Smooth muscle cell (in vitro differentiated cells): Measurements from ENCODE around the gene DNAJC11. TPM values are rescaled to one million over a fixed set of nuclear protein-coding genes. Genes with fewer than 3 reads are reported as not detected.
A peak's percentile ranks its signal among the peaks of the same experiment; 100 is the strongest.
"Not testable (repeated sequence)": the region's sequence is repeated elsewhere in the genome, so short reads cannot be mapped to it uniquely, and the experiment has no call there.

Source experiments
- DNase-seq: peaks from one replicate; lab custom pipeline; 2025; ENCODE audit not compliant: unreplicated experiment; lab: John Stamatoyannopoulos, UW
- H2AFZ ChIP-seq: fragments of 200-600 bp; sonication (generic); 2 replicates; pipeline ENCODE4 v1.6.0; 2016; ENCODE audit warnings: antibody characterized with exemption, low read depth, mild to moderate bottlenecking
- H3F3A ChIP-seq: fragments of 200-600 bp; sonication (generic); 2 replicates; pipeline ENCODE4 v1.6.0; 2017; ENCODE audit warnings: antibody characterized with exemption, low read depth
- H3K27ac ChIP-seq: fragments of 200-600 bp; sonication (generic); 2 replicates; pipeline ENCODE4 v1.5.1; 2016; ENCODE audit warnings: low read depth, mild to moderate bottlenecking
- H3K27me3 ChIP-seq: fragments of 200-600 bp; sonication (generic); 2 replicates; pipeline ENCODE4 v1.6.1; 2016; ENCODE audit warnings: low read depth, mild to moderate bottlenecking
- H3K36me3 ChIP-seq: fragments of 200-600 bp; sonication (generic); 2 replicates; pipeline ENCODE4 v1.5.1; 2016; ENCODE audit warnings: low read depth
- H3K4me1 ChIP-seq: fragments of 200-600 bp; sonication (generic); 2 replicates; pipeline ENCODE4 v1.5.1; 2016; ENCODE audit warnings: low read depth
- H3K4me2 ChIP-seq: fragments of 200-600 bp; sonication (generic); 2 replicates; pipeline ENCODE4 v1.6.0; 2016; ENCODE audit warnings: mild to moderate bottlenecking
- H3K4me3 ChIP-seq: fragments of 200-600 bp; sonication (generic); 2 replicates; pipeline ENCODE4 v1.5.1; 2016; ENCODE audit warnings: mild to moderate bottlenecking
- H3K79me2 ChIP-seq: fragments of 200-600 bp; sonication (generic); 2 replicates; pipeline ENCODE4 v1.6.0; 2016; ENCODE audit warnings: low read depth, mild to moderate bottlenecking
- H3K9ac ChIP-seq: fragments of 200-600 bp; sonication (generic); 2 replicates; pipeline ENCODE4 v1.6.0; 2016; ENCODE audit warnings: low read depth
- H3K9me3 ChIP-seq: fragments of 200-600 bp; sonication (generic); replicated peaks from 2 replicates; pipeline ENCODE4 v1.5.1; 2016; ENCODE audit warnings: low read depth
- H4K20me1 ChIP-seq: fragments of 200-600 bp; sonication (generic); 2 replicates; pipeline ENCODE4 v1.6.0; 2016; ENCODE audit warnings: low read depth
- WGBS: methylation state at CpG from one replicate; pipeline ENCODE4 v1.1.7; 2016; ENCODE audit warnings: low lambda C conversion rate; 5-methylcytosine and 5-hydroxymethylcytosine counted together
- polyA plus RNA-seq: library from polyadenylated mRNA; unstranded; fragments of >200 nt; fragmentation: Nextera tagmentation; extraction: Ambion mirVana; gene quantifications from 2 replicates; pipeline ENCODE4 v1.2.1, GENCODE V29; 2016
- total RNA-seq: library from RNA; depleted of rRNA; stranded (reverse); fragments of >200 nt; gene quantifications from 2 replicates; pipeline ENCODE4 v1.2.3, GENCODE V29; 2014
- TF ChIP-seq, protein P1 (sequence below): fragments of 200-600 bp; sonication (generic); IDR thresholded peaks from 2 replicates; pipeline ENCODE4 v1.5.1; 2017; ENCODE audit warnings: borderline replicate concordance, mild to moderate bottlenecking, antibody characterized with exemption; ENCODE audit not compliant: insufficient read depth, poor library complexity, severe bottlenecking

Gene DNAJC11
- total and polyA plus RNA-seq, 2 experiments from 2014 or later, result 25.5 to 35.7 TPM

DNA sequence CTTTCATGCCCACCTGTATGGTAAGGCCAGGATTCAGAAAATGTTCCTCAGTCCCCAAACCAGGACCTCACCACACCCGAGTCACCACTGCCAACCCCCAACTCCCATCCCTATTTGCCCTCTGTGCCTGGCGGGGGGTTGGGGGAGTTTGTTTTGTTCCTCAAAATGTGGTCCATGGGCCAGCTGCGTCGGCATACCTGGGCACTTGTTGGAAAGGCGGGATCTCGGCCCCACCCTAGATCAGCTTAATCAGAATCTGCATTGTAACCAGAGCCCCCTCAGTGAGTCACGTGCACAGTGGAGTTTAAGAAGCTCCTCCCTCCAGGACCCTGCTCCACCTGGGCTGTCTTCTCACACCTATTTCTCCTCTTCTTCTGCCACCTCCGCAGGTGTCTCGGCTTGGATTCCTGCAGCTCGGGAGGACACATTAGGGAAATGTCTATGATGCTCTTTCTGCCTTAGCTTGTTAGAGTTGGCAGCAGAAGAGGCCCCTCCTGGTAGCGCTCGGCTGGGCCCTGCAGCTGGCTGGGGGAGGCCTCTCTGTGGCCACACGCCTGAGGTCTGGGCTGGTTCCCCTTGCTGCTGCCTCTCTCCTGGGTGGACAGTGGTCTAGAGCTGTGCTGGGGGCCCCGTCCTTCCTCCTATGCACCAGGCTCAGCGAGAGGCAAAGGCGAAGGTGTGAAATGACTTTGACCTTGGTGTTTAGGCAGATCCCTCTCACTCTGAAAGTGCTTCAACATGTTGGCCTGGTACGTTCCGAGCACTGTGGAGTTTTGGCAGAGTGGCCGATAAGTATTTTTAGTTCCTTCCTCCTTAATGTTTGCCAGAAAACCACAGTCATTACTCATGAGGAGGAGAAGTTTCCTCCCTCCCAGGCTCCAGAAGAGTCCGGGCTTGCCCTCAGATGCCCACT, 41.8 kb upstream of the DNAJC11 start:
- Histone ChIP-seq H2AFZ (peak overlapping the region; percentile 62), H3K4me1 (peaks cover 5% of the 10 kb centered on the region), H3K4me2 (peak overlapping the region; percentile 59), H3K9me3 (no peaks in the 10 kb centered on the region), H3K36me3 (no peaks in the 10 kb centered on the region), H3K9ac (no peak overlapping the region), H4K20me1 (no peaks in the 10 kb centered on the region), H3F3A (peaks cover 6% of the 10 kb centered on the region), H3K4me3 (no peak overlapping the region), H3K27ac (peak overlapping the region; percentile 52), H3K79me2 (no peaks in the 10 kb centered on the region), H3K27me3 (no peaks in the 10 kb centered on the region)
- WGBS, result 79% methylated on average over 20 of the region's 20 CpGs
- TF ChIP-seq, protein P1, sequence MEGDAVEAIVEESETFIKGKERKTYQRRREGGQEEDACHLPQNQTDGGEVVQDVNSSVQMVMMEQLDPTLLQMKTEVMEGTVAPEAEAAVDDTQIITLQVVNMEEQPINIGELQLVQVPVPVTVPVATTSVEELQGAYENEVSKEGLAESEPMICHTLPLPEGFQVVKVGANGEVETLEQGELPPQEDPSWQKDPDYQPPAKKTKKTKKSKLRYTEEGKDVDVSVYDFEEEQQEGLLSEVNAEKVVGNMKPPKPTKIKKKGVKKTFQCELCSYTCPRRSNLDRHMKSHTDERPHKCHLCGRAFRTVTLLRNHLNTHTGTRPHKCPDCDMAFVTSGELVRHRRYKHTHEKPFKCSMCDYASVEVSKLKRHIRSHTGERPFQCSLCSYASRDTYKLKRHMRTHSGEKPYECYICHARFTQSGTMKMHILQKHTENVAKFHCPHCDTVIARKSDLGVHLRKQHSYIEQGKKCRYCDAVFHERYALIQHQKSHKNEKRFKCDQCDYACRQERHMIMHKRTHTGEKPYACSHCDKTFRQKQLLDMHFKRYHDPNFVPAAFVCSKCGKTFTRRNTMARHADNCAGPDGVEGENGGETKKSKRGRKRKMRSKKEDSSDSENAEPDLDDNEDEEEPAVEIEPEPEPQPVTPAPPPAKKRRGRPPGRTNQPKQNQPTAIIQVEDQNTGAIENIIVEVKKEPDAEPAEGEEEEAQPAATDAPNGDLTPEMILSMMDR, result no peak
- no peak for DNase-seq

DNA sequence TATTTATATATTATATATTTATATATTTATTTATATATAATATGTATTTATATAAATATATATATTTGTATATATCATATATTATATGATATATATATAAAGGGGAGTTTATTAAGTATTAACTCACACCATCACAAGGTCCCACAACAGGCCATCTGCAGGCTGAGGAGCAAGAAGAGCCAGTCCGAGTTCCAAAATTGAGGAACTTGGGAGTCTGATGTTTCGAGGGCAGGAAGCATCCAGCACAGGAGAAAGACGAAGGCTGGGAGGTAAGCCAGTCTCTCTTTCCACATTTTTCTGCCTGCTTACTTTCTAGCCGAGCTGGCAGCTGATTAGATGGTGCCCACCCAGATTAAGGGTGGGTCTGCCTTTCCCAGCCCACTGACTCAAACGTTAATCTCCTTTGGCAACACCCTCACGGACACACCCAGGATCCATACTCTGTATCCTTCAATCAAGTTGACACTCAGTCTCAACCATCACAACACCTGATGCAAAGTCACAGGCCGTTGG, 41.1 kb upstream of the DNAJC11 start:
- H3K9me3 ChIP-seq, H3K4me2 ChIP-seq, DNase-seq, H3K79me2 ChIP-seq, H3K9ac ChIP-seq, H2AFZ ChIP-seq, H3K4me1 ChIP-seq, H3K27me3 ChIP-seq, H3K4me3 ChIP-seq, H3K36me3 ChIP-seq, H3F3A ChIP-seq, H3K27ac ChIP-seq, H4K20me1 ChIP-seq: not testable (repeated sequence)
- 88% methylated on average over 7 of the region's 7 CpGs for WGBS

DNA sequence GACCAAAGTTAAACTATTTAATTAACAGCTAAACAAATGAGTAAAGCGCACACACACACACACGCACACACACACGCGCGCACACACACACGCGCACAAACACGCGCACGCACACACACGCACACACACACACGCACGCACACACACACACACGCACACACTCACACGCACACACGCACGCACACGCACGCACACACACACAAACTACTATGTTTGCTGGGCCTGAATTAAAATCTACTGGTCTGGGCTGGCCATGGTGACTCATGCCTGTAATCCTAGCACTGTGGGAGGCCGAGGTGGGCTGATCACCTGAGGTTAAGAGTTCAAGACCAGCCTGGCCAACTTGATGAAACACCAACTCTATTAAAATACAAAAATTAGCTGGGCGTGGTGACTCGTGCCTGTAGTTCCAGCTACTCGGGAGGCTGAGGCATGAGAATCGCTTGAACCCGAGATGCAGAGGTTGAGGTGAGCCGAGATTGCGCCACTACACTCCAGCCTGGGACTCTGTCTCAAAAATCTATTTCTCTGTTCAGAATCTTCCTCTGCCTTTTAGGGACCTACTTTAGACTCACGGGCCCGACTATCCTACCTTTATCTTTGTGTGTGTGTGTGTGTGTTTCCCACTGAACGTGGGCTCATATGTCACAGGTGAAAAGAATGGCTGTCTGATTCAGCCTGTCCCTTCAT, 37.5 kb upstream of the DNAJC11 start:
- Histone ChIP-seq H3F3A (peaks cover 6% of the 10 kb centered on the region), H3K4me2 (no peak overlapping the region), H3K4me1 (no peaks in the 10 kb centered on the region), H3K4me3 (no peak overlapping the region), H3K9me3 (no peaks in the 10 kb centered on the region), H3K27ac (no peak overlapping the region), H3K27me3 (no peaks in the 10 kb centered on the region), H3K36me3 (no peaks in the 10 kb centered on the region), H4K20me1 (no peaks in the 10 kb centered on the region), H3K9ac (no peak overlapping the region), H2AFZ (no peak overlapping the region), H3K79me2 (no peaks in the 10 kb centered on the region)
- WGBS, result 81% methylated on average over 21 of the region's 30 CpGs
- TF ChIP-seq, protein P1, result no peak
- no peak for DNase-seq

DNA sequence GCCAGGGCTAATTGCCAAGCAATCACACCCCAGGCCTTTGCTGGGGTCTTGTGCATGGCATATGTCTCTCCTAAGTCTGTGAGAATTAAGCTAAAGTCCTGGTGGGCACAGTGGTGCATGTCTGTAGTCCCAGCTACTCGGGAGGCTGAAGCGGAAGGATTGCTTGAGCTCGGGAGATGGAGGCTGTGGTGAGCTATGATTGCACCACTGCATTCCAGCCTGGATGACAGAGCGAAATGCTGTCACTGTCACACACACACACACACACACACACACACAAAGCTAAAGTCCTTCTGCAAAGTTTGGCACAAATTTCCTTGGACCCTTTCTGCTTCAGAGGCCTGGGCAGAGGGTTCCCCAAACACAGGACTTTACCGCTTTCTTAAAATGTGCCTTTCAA, 31.3 kb upstream of the DNAJC11 start:
- Histone ChIP-seq H4K20me1 (no peaks in the 10 kb centered on the region), H3K36me3 (no peaks in the 10 kb centered on the region), H2AFZ (no peak overlapping the region), H3K27me3 (no peaks in the 10 kb centered on the region), H3K27ac (no peak overlapping the region), H3K9me3 (no peaks in the 10 kb centered on the region), H3F3A (no peaks in the 10 kb centered on the region), H3K4me1 (no peaks in the 10 kb centered on the region), H3K4me3 (no peak overlapping the region), H3K79me2 (no peaks in the 10 kb centered on the region), H3K4me2 (no peak overlapping the region), H3K9ac (no peak overlapping the region)
- no peak for DNase-seq
- WGBS, result 84% methylated on average over 5 of the region's 5 CpGs
- TF ChIP-seq, protein P1, result no peak
